OCI-LY7 (cell line): ENCODE measurements around the gene PLEKHA6. TPM values are rescaled to one million over a fixed set of nuclear protein-coding genes. Genes with fewer than 3 reads are reported as not detected.

Experiments used
- BruUV-seq: library from RNA; stranded (reverse); fragments of 400-500 nt; replicated peaks from 2 replicates; lab custom pipeline; 2021; lab: Mats Ljungman, UMichigan
- CTCF ChIA-PET: fragments of 300-600 bp; sonication (Branson Sonifier 250); formaldehyde crosslinking; loops from one replicate; lab custom pipeline; 2022; ENCODE audit warnings: antibody characterized with exemption; ENCODE audit not compliant: unreplicated experiment; lab: Charles Lee
- POLR2A ChIA-PET: fragments of 300-600 bp; sonication (Branson Sonifier 250); formaldehyde crosslinking; loops from one replicate; lab custom pipeline; 2022; ENCODE audit warnings: antibody characterized with exemption; lab: Charles Lee
- DNase-seq: peaks from one replicate; pipeline ENCODE4 v3.0.0-alpha.2; 2015; ENCODE audit warnings: low spot score
- H2AFZ ChIP-seq: fragments of 200-600 bp; sonication (generic), shearing (Covaris generic); 2 replicates; pipeline ENCODE4 v1.6.1; 2014; ENCODE audit warnings: mild to moderate bottlenecking, antibody characterized with exemption, low read length, moderate library complexity
- H3K27ac ChIP-seq: fragments of 200-600 bp; sonication (generic); 2 replicates; pipeline ENCODE4 v1.5.1; 2014; ENCODE audit warnings: mixed run types, low read depth, mild to moderate bottlenecking, moderate library complexity, low read length, inconsistent platforms; ENCODE audit not compliant: poor library complexity, severe bottlenecking
- H3K36me3 ChIP-seq: fragments of 200-600 bp; sonication (generic); 2 replicates; pipeline ENCODE4 v1.6.1; 2014; ENCODE audit warnings: mild to moderate bottlenecking, antibody characterized with exemption, low read length, moderate library complexity, mixed read lengths; ENCODE audit not compliant: insufficient read depth
- H3K4me1 ChIP-seq: fragments of 200-600 bp; sonication (generic); 2 replicates; pipeline ENCODE4 v1.5.1; 2014; ENCODE audit warnings: mild to moderate bottlenecking, low read length; ENCODE audit not compliant: insufficient read depth, poor library complexity, severe bottlenecking
- H3K4me2 ChIP-seq: fragments of 200-600 bp; sonication (generic); 2 replicates; pipeline ENCODE4 v1.6.1; 2014; ENCODE audit warnings: mild to moderate bottlenecking, low read length
- H3K4me3 ChIP-seq: fragments of 200-600 bp; sonication (generic); 2 replicates; pipeline ENCODE4 v1.5.1; 2014; ENCODE audit warnings: mild to moderate bottlenecking, low read depth, low read length; ENCODE audit not compliant: poor library complexity, severe bottlenecking
- H3K79me2 ChIP-seq: fragments of 200-600 bp; sonication (generic); 2 replicates; pipeline ENCODE4 v1.6.1; 2016; ENCODE audit warnings: low read depth, mild to moderate bottlenecking, low read length, moderate library complexity, mixed read lengths; ENCODE audit not compliant: insufficient read depth
- H3K9me2 ChIP-seq: fragments of 200-600 bp; sonication (generic); 2 replicates; pipeline ENCODE4 v1.6.1; 2016; ENCODE audit warnings: mild to moderate bottlenecking, low read length, mixed read lengths; ENCODE audit not compliant: insufficient read depth
- H3K9me3 ChIP-seq: fragments of 200-600 bp; sonication (generic); 2 replicates; pipeline ENCODE4 v1.6.1; 2014; ENCODE audit warnings: mild to moderate bottlenecking, mixed run types, low read length, mixed read lengths
- H4K20me1 ChIP-seq: fragments of 200-600 bp; sonication (generic); 2 replicates; pipeline ENCODE4 v1.6.1; 2014; ENCODE audit warnings: mild to moderate bottlenecking, antibody characterized with exemption, low read length, moderate library complexity, mixed read lengths; ENCODE audit not compliant: insufficient read depth
- EZH2phosphoT487 ChIP-seq: fragments of 200-600 bp; sonication (generic); IDR thresholded peaks from 2 replicates; pipeline ENCODE4 v1.6.1; 2018; ENCODE audit warnings: low read depth, borderline replicate concordance, mild to moderate bottlenecking, mixed run types, antibody characterized with exemption, low read length, moderate library complexity, mixed read lengths
- intact Hi-C: fragments of 100-400 bp; cut with micrococcal nuclease; formaldehyde crosslinking; loops from one replicate; pipeline ENCODE4 v1.10.0; 2022; ENCODE audit not compliant: unreplicated experiment
- total RNA-seq, 2 experiments: library from RNA; depleted of rRNA in 1 of 2; stranded (reverse); fragments of >200 nt in 1 of 2; shearing (Covaris generic) in 1 of 2; gene quantifications; 2 replicates each; pipeline ENCODE4 v1.2.3, GENCODE V29; 2014 to 2022
- TF ChIP-seq, protein P1 (sequence below): fragments of 200-600 bp; sonication (generic); conservative IDR thresholded peaks from 2 replicates; pipeline ENCODE4 v1.5.1; 2014; ENCODE audit warnings: mild to moderate bottlenecking, antibody characterized with exemption, low read length, moderate library complexity, mixed read lengths

PLEKHA6 gene
- total RNA-seq, 2 experiments from 2014 or later = not detected

DNA sequence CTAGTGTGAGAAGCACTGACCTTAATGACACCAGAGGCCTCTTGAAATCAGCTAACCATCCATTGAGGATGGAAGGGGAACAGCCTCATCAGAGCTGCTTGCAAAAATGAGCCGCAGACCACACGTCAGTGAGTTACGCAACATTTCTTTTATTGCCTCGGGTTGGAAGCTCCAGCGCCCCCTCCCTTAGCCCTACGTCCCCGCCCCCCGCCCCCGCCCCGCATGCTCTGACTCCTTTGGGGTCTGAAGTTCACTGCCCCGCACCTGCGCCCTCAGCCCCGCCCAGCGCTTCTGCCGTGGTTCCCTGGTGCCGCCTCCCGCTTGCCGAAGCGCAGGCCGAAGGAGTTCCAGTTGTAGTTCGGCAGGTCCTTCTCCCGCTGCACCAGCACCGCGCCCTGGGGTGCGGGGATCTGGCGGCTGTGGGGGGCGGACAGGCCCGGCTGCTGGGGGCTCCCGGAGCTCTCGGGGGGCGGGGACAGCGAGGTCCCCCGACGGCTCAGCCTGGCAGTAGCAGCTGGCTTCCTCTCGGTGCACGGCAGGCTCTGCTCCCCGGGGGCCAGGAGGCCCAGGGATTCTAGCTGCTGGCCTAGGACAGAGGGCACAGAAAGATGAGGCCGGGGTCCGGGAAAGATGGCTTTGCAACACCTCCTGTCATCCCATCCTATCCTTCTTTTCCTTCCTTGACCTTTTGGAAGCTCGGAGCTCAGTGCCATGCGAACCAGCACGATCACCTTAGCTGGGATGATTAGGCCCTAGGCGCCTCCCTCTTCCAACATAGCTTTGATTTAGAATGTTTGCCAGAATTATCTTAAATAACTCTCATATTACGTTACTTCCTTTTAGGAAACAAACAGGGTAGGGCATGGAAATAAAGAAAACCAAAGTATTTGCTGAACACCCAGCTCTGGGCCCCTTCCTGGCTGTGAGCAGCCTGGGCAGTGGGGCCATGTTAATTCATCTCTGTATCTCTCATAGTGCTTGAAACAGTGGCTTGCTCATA, 169.2 kb downstream of the PLEKHA6 start:
- Histone ChIP-seq H4K20me1 (no peaks in the 10 kb centered on the region), H3K79me2 (no peaks in the 10 kb centered on the region), H3K4me3 (no peak overlapping the region), H3K4me1 (no peaks in the 10 kb centered on the region), H3K36me3 (no peaks in the 10 kb centered on the region), H3K27ac (no peak overlapping the region), H3K9me3 (no peaks in the 10 kb centered on the region), H3K4me2 (no peak overlapping the region), H2AFZ (no peak overlapping the region), H3K9me2 (no peaks in the 10 kb centered on the region)
- ChIA-PET CTCF (no interaction called here), POLR2A (interaction anchor here (1.0 kb wide), 1 partner anchor 18 kb away, joined by 4 read pairs; no protein-coding TSS in a partner anchor)
- no TSS peak for BruUV-seq
- intact Hi-C loops = no loop called here
- TF ChIP-seq, protein P1, sequence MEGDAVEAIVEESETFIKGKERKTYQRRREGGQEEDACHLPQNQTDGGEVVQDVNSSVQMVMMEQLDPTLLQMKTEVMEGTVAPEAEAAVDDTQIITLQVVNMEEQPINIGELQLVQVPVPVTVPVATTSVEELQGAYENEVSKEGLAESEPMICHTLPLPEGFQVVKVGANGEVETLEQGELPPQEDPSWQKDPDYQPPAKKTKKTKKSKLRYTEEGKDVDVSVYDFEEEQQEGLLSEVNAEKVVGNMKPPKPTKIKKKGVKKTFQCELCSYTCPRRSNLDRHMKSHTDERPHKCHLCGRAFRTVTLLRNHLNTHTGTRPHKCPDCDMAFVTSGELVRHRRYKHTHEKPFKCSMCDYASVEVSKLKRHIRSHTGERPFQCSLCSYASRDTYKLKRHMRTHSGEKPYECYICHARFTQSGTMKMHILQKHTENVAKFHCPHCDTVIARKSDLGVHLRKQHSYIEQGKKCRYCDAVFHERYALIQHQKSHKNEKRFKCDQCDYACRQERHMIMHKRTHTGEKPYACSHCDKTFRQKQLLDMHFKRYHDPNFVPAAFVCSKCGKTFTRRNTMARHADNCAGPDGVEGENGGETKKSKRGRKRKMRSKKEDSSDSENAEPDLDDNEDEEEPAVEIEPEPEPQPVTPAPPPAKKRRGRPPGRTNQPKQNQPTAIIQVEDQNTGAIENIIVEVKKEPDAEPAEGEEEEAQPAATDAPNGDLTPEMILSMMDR = no peak
- TF ChIP-seq EZH2phosphoT487 = no peak
- DNase-seq = no peak

DNA sequence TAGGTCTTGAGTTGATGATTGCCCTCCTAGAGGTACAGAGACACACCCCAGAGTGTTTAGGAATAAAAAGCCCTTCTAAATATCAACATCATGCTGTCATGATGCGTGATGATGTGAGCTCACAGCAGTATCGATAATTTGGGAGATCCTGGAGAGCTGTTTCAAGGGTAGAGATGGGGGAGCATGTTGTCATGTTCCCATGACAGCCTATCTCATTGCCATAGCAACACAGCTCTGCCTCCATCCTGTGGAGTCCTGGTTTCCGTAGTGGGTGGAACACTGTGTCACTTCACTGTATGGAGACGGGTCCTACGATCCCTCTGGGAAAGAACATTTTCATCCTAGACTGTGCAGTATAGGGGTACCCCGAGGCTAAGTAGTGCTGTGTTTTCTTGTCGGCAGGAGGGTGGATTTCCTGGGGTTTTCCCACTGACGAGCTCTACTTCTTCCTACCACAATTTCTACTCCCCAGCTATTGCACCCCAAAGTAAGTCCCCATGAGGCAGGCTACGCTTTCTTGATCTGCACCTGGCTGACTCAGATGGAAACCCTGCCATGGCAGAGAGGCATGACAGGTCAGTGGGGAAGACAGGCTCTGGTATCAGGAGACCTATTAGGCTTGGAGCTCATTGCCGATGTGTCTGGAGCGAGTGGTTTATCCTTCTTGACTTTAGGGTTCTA, 170.6 kb downstream of the PLEKHA6 start:
- Histone ChIP-seq H3K9me3 (no peaks in the 10 kb centered on the region), H2AFZ (no peak overlapping the region), H3K27ac (no peak overlapping the region), H3K4me1 (no peaks in the 10 kb centered on the region), H3K79me2 (no peaks in the 10 kb centered on the region), H3K4me3 (no peak overlapping the region), H3K9me2 (no peaks in the 10 kb centered on the region), H3K36me3 (no peaks in the 10 kb centered on the region), H3K4me2 (no peak overlapping the region), H4K20me1 (no peaks in the 10 kb centered on the region)
- no TSS peak for BruUV-seq
- no peak for DNase-seq
- CTCF ChIA-PET = no interaction called here
- POLR2A ChIA-PET = no interaction called here
- intact Hi-C loops = no loop called here
- TF ChIP-seq, protein P1 = no peak
- TF ChIP-seq EZH2phosphoT487 = no peak
